HPDE6-E6E7 (cell line): ENCODE results near the gene HOXB4.

Source experiments
- DNase-seq: peaks from one replicate; pipeline ENCODE4 v3.0.0; 2011; ENCODE audit warnings: missing footprints; ENCODE audit errors: extremely low spot score

The HOXB4 gene

GRCh38 chr17:48559122-48559839, 18.9 kb downstream of the HOXB4 start:
- no peak for DNase-seq

GRCh38 chr17:48558831-48559121, 19.4 kb downstream of the HOXB4 start:
- no peak for DNase-seq

GRCh38 chr17:48558057-48558830, 19.9 kb downstream of the HOXB4 start:
- DNase-seq, result no peak

GRCh38 chr17:48556576-48557401, 21.4 kb downstream of the HOXB4 start:
- DNase-seq, result no peak

GRCh38 chr17:48556229-48556575, 21.9 kb downstream of the HOXB4 start:
- no peak for DNase-seq

GRCh38 chr17:48555258-48556228, 22.6 kb downstream of the HOXB4 start:
- DNase-seq, result peak; percentile 60

GRCh38 chr17:48554412-48555257, 23.5 kb downstream of the HOXB4 start:
- no peak for DNase-seq

- DNase-seq, result no peak
These were observed 24.3 kb downstream of the HOXB4 start for GRCh38 chr17:48553826-48554225.

GRCh38 chr17:48553190-48553547, 25.0 kb downstream of the HOXB4 start:
- DNase-seq, result no peak

GRCh38 chr17:48552466-48553189, 25.5 kb downstream of the HOXB4 start:
- no peak for DNase-seq

- no peak for DNase-seq
These were observed 26.3 kb downstream of the HOXB4 start for GRCh38 chr17:48551596-48552465.

- no peak for DNase-seq
These were observed 27.0 kb downstream of the HOXB4 start for GRCh38 chr17:48551214-48551555.

- no peak for DNase-seq
These were observed 27.5 kb downstream of the HOXB4 start for GRCh38 chr17:48550502-48551213.

- no peak for DNase-seq
These were observed 28.1 kb downstream of the HOXB4 start for GRCh38 chr17:48549914-48550501.

GRCh38 chr17:48549281-48549630, 28.9 kb downstream of the HOXB4 start:
- DNase-seq, result no peak

- DNase-seq, result no peak
These were observed 29.4 kb downstream of the HOXB4 start for GRCh38 chr17:48548523-48549280.

- DNase-seq, result no peak
These were observed 30.2 kb downstream of the HOXB4 start for GRCh38 chr17:48547808-48548522.
